22Rv1 (cell line): ENCODE results near the gene KRT33A.

Source experiments
- ZFX ChIP-seq: fragments of 450-650 bp; IDR thresholded peaks from 2 replicates; pipeline ENCODE4 v1.6.1; 2017; ENCODE audit warnings: antibody characterized with exemption, borderline replicate concordance
- TF ChIP-seq, protein P1 (sequence below): fragments of 450-650 bp; IDR thresholded peaks from 2 replicates; pipeline ENCODE4 v1.5.1; 2017; ENCODE audit warnings: mild to moderate bottlenecking

DNA sequence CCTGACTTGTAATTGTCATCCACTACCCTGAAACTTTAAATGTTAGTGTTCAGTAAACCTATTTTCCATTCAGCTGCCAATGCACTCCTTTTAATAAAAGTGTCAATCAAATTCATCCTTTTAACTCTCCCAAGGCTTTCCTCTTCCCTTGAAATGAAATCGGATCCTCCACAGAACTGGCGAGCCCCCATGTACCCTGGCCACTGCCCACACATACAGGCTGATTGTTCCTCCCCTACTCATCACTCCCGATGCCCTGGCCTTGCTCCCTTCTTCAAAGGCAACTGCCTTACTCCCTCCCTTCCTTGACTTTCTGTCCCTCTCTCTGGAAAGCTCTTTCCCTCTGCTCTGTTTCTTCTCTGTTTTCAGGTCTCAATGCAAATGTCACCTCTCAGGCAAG is 7.6 kb downstream of the KRT33A start:
- TF ChIP-seq, protein P1, sequence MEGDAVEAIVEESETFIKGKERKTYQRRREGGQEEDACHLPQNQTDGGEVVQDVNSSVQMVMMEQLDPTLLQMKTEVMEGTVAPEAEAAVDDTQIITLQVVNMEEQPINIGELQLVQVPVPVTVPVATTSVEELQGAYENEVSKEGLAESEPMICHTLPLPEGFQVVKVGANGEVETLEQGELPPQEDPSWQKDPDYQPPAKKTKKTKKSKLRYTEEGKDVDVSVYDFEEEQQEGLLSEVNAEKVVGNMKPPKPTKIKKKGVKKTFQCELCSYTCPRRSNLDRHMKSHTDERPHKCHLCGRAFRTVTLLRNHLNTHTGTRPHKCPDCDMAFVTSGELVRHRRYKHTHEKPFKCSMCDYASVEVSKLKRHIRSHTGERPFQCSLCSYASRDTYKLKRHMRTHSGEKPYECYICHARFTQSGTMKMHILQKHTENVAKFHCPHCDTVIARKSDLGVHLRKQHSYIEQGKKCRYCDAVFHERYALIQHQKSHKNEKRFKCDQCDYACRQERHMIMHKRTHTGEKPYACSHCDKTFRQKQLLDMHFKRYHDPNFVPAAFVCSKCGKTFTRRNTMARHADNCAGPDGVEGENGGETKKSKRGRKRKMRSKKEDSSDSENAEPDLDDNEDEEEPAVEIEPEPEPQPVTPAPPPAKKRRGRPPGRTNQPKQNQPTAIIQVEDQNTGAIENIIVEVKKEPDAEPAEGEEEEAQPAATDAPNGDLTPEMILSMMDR = no peak
- no peak for TF ChIP-seq ZFX
